ENCODE results near the gene ARSG.

- TF ChIP-seq CTCF (conservative IDR thresholded peaks at IDR 0.05) (no peak), ZFX (IDR thresholded peaks at IDR 0.05) (no peak)
Observed at GRCh38 chr17:68249354-68249765, 41.9 kb upstream of the ARSG start.

Data from C4-2B (cell line).